Erythroblast (primary cell): Measurements from ENCODE around the gene FOSL1.

Source experiments
- GATA1 ChIP-seq: IDR thresholded peaks from 2 replicates; pipeline ENCODE4 v1.6.1; 2011; ENCODE audit warnings: low read depth, mild to moderate bottlenecking, control low read depth, low read length, moderate library complexity
- POLR2A ChIP-seq: IDR thresholded peaks from 2 replicates; pipeline ENCODE4 v1.6.1; 2011; ENCODE audit warnings: mild to moderate bottlenecking, low read length

- peak; percentile 37 for TF ChIP-seq POLR2A
- no peak for TF ChIP-seq GATA1
Measured at GRCh38 chr11:65870706-65871681, 29.2 kb downstream of the FOSL1 start.
